Measurements from ENCODE around the gene UGDH. TPM values are rescaled to one million over a fixed set of nuclear protein-coding genes. Genes with fewer than 3 reads are reported as not detected.

The UGDH gene
- total RNA-seq, 1 experiment from 2014 or later: 53.4 TPM

DNA sequence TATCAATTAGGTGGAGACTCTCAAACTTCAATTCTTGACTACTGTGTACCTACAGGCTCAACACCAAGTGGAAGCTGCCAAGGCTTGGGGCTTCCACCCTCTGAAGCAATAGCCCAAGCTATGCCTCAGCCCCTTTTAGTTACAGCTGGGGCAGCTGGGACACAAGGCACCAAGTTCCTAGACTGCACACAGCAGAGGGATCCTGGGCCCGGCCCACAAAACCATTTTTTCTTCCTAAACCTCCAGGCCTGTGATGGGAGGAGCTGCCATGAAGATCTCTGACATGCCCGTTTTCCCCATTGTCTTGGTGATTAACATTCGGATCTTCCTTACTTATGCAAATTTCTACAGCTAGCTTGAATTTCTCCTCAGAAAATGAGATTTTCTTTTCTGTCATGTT lies 3.4 kb upstream of the UGDH start:
- Histone ChIP-seq H3K27me3 (ENCODE audit: low read length) (no peaks in the 10 kb centered on the region), H3K9me2 (replicated peaks; ENCODE audit: low read length) (no peaks in the 10 kb centered on the region), H3K4me3 (ENCODE audit: low read length) (no peak overlapping the region), H3K4me1 (ENCODE audit: insufficient read depth, low read length) (0 out of 2 replicates have a peak, but pooled peaks cover 8% of the 10 kb centered on the region), H2AFZ (ENCODE audit: low read length) (no peak overlapping the region), H3K4me2 (ENCODE audit: low read length) (no peak overlapping the region), H3F3A (ENCODE audit: low read length, unreplicated experiment) (no peaks in the 10 kb centered on the region), H3K79me2 (ENCODE audit: low read length) (peaks cover 23% of the 10 kb centered on the region), H3K36me3 (ENCODE audit: low read depth, low read length) (peaks cover 14% of the 10 kb centered on the region; the same call in 1 of the 2 replicates), H3K9me3 (ENCODE audit: low read length) (no peaks in the 10 kb centered on the region), H3K27ac (ENCODE audit: low read length) (no peak overlapping the region), H4K20me1 (ENCODE audit: low read length) (no peaks in the 10 kb centered on the region), H3K9ac (ENCODE audit: low read length) (no peak overlapping the region)
- CTCF ChIA-PET: no interaction called here
- POLR2A ChIA-PET (ENCODE audit: unreplicated experiment): no interaction called here
- ATAC-seq (no peak), DNase-seq (no peak)
- TF ChIP-seq EZH2 (IDR thresholded peaks at IDR 0.05; ENCODE audit: low read length, unreplicated experiment): no peak
- TF ChIP-seq, protein P1, sequence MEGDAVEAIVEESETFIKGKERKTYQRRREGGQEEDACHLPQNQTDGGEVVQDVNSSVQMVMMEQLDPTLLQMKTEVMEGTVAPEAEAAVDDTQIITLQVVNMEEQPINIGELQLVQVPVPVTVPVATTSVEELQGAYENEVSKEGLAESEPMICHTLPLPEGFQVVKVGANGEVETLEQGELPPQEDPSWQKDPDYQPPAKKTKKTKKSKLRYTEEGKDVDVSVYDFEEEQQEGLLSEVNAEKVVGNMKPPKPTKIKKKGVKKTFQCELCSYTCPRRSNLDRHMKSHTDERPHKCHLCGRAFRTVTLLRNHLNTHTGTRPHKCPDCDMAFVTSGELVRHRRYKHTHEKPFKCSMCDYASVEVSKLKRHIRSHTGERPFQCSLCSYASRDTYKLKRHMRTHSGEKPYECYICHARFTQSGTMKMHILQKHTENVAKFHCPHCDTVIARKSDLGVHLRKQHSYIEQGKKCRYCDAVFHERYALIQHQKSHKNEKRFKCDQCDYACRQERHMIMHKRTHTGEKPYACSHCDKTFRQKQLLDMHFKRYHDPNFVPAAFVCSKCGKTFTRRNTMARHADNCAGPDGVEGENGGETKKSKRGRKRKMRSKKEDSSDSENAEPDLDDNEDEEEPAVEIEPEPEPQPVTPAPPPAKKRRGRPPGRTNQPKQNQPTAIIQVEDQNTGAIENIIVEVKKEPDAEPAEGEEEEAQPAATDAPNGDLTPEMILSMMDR (conservative IDR thresholded peaks at IDR 0.05; ENCODE audit: low read depth, low read length): no peak
- no peak for TF ChIP-seq EZH2phosphoT487 (IDR thresholded peaks at IDR 0.05; ENCODE audit: borderline replicate concordance, low read length)
- intact Hi-C loops (cut with micrococcal nuclease): no loop called here
- BruUV-seq (replicated peaks): no TSS peak

DNA sequence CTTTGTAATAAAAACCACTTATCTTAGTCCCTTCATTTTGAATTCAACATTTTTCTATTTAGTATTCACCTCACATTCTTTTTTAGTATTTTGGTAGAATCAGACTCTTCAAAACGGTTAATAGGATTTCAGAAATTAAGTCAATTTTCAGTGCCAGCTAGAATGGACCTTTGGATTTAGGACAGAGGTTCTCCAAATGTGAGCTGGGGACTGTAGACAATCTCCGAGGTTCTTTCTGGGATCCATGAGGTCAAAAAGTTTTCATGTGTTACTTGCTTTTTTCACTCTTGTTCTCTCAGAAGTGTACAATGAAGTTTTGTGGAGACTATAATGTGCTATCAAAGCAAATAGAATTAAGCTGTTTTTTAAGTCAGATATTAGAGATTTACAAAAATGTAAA lies 2.3 kb upstream of the UGDH start:
- intact Hi-C loops (cut with micrococcal nuclease): loop anchor here (5.0 kb wide), 2 partner anchors 43 to 62 kb away; no protein-coding TSS in a partner anchor
- no peak overlapping the region for H3K27ac ChIP-seq (ENCODE audit: low read length)
- BruUV-seq (replicated peaks): no TSS peak
- no peaks in the 10 kb centered on the region for H3F3A ChIP-seq (ENCODE audit: low read length, unreplicated experiment)
- H3K9me3 ChIP-seq (ENCODE audit: low read length): no peaks in the 10 kb centered on the region
- no peak for ATAC-seq
- TF ChIP-seq EZH2phosphoT487 (IDR thresholded peaks at IDR 0.05; ENCODE audit: borderline replicate concordance, low read length) (no peak), EZH2 (IDR thresholded peaks at IDR 0.05; ENCODE audit: low read length, unreplicated experiment) (no peak)
- TF ChIP-seq, protein P1 (conservative IDR thresholded peaks at IDR 0.05; ENCODE audit: low read depth, low read length): no peak
- POLR2A ChIA-PET (ENCODE audit: unreplicated experiment): interaction anchor here (0.6 kb wide), 1 partner anchor 9 kb away, joined by 3 read pairs; no protein-coding TSS in a partner anchor
- H4K20me1 ChIP-seq (ENCODE audit: low read length): no peaks in the 10 kb centered on the region
- H3K4me1 ChIP-seq (ENCODE audit: insufficient read depth, low read length): peaks cover 13% of the 10 kb centered on the region
- DNase-seq: no peak
- no peaks in the 10 kb centered on the region for H3K9me2 ChIP-seq (replicated peaks; ENCODE audit: low read length)
- peak overlapping the region; percentile 96 for H3K4me2 ChIP-seq (ENCODE audit: low read length)
- no peak overlapping the region for H3K9ac ChIP-seq (ENCODE audit: low read length)
- H3K36me3 ChIP-seq (ENCODE audit: low read depth, low read length): peaks cover 14% of the 10 kb centered on the region
- no peak overlapping the region for H2AFZ ChIP-seq (ENCODE audit: low read length)
- CTCF ChIA-PET: no interaction called here
- no peak overlapping the region for H3K4me3 ChIP-seq (ENCODE audit: low read length)
- H3K79me2 ChIP-seq (ENCODE audit: low read length): peaks cover 32% of the 10 kb centered on the region
- no peaks in the 10 kb centered on the region for H3K27me3 ChIP-seq (ENCODE audit: low read length)

DNA sequence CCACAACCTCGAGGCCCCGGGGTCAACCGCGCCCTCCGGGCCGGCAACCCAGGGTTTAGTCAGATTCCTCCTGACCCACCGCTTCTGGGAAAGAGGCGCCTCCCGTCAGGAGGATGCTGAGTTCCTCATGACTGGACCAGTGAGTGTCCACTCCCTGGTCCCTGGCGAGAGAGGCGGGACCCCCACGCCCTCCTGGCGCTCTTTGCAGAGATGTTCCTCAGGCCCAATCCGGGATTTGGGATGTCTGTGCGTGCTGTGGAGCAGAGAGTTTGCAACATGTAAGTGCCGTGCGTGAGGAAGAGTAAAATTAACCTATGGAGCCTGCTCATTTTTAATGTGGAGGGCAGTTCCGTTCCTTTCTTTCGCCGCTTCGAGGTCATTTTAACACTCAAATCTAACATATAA lies 824 bp upstream of the UGDH start:
- Histone ChIP-seq H3K79me2 (ENCODE audit: low read length) (peaks cover 47% of the 10 kb centered on the region), H4K20me1 (ENCODE audit: low read length) (no peaks in the 10 kb centered on the region), H3K27me3 (ENCODE audit: low read length) (no peaks in the 10 kb centered on the region), H3F3A (ENCODE audit: low read length, unreplicated experiment) (no peaks in the 10 kb centered on the region), H3K9ac (ENCODE audit: low read length) (peak overlapping the region; percentile 93), H3K9me3 (ENCODE audit: low read length) (no peaks in the 10 kb centered on the region), H3K4me2 (ENCODE audit: low read length) (peak overlapping the region; percentile 96), H3K4me3 (ENCODE audit: low read length) (peak overlapping the region; percentile 95), H3K4me1 (ENCODE audit: insufficient read depth, low read length) (peaks cover 20% of the 10 kb centered on the region), H3K9me2 (replicated peaks; ENCODE audit: low read length) (no peaks in the 10 kb centered on the region), H2AFZ (ENCODE audit: low read length) (peak overlapping the region; percentile 75), H3K36me3 (ENCODE audit: low read depth, low read length) (peaks cover 14% of the 10 kb centered on the region), H3K27ac (ENCODE audit: low read length) (peak overlapping the region; percentile 89)
- ChIA-PET POLR2A (ENCODE audit: unreplicated experiment) (interaction anchor here (0.6 to 1.4 kb wide), 8 partner anchors 13 to 209 kb away, joined by 3 to 26 read pairs (median 6); partner anchors contain the start of gene SMIM14), CTCF (no interaction called here)
- peak; percentile 49 for ATAC-seq
- TSS peak; percentile 76 for BruUV-seq (replicated peaks)
- intact Hi-C loops (cut with micrococcal nuclease): loop anchor here (5.0 kb wide), 2 partner anchors 44 to 61 kb away; no protein-coding TSS in a partner anchor
- TF ChIP-seq EZH2 (IDR thresholded peaks at IDR 0.05; ENCODE audit: low read length, unreplicated experiment): no peak
- TF ChIP-seq EZH2phosphoT487 (IDR thresholded peaks at IDR 0.05; ENCODE audit: borderline replicate concordance, low read length): no peak
- TF ChIP-seq, protein P1 (conservative IDR thresholded peaks at IDR 0.05; ENCODE audit: low read depth, low read length): no peak
- DNase-seq: peak; percentile 64

Measured in PC-3 (cell line).